GM12878 (cell line): Measurements from ENCODE around the gene CTNNA3. TPM values are rescaled to one million over a fixed set of nuclear protein-coding genes. Genes with fewer than 3 reads are reported as not detected.

Experiments
- ATAC-seq: fragments of 200-7000 bp; cut with Tn5 transposase; 3 replicates; pipeline ENCODE4 v1.9.1; 2020; ENCODE audit warnings: mild to moderate bottlenecking, moderate library complexity
- BruUV-seq: library from RNA; stranded (reverse); fragments of 400-500 nt; replicated peaks from 2 replicates; lab custom pipeline; 2021; lab: Mats Ljungman, UMichigan
- CTCF ChIA-PET: fragments of 300-600 bp; sonication (Branson Sonifier 250); formaldehyde crosslinking; extraction: SDS; loops from one replicate; lab custom pipeline; 2021; ENCODE audit warnings: inconsistent platforms; lab: Yijun Ruan, JAX
- POLR2A ChIA-PET: fragments of 350-600 bp; formaldehyde crosslinking; extraction: SDS; loops from one replicate; lab custom pipeline; 2021; ENCODE audit warnings: inconsistent platforms; lab: Charles Lee
- RAD21 ChIA-PET: fragments of 300-600 bp; sonication (Branson Sonifier 250); formaldehyde crosslinking; loops from one replicate; lab custom pipeline; 2023; ENCODE audit warnings: antibody characterized with exemption; ENCODE audit not compliant: unreplicated experiment; lab: Charles Lee
- SMC1A ChIA-PET: fragments of 300-600 bp; sonication (Branson Sonifier 250); formaldehyde crosslinking; loops from one replicate; lab custom pipeline; 2023; ENCODE audit not compliant: unreplicated experiment, uncharacterized antibody; lab: Charles Lee
- DNase-seq: peaks from one replicate; pipeline ENCODE4 v3.0.0-alpha.2; 2011; ENCODE audit warnings: low read depth, low spot score
- FAIRE-seq: peaks from 3 replicates; lab custom pipeline; 2011; peaks lifted over from hg19 to GRCh38; lab: Jason Lieb, UNC
- H2AFZ ChIP-seq: 2 replicates; pipeline ENCODE4 v1.6.0; 2011; ENCODE audit warnings: low read depth, low read length, control low read depth; ENCODE audit not compliant: control insufficient read depth
- H3K27ac ChIP-seq: 2 replicates; pipeline ENCODE4 v1.5.1; 2011; ENCODE audit warnings: control low read depth; ENCODE audit not compliant: control insufficient read depth, insufficient read depth
- H3K27me3 ChIP-seq, 2 experiments: replicated peaks in 1 of 2; 2 replicates each; pipeline versions ENCODE4 v1.6.0 to v1.6.1; 2011; ENCODE audit warnings: low read length in 1 of 2; ENCODE audit not compliant: control insufficient read depth in 2 of 2, insufficient read depth in 2 of 2
- H3K36me3 ChIP-seq, 2 experiments: 2 replicates each; pipeline ENCODE4 v1.5.1; 2011; ENCODE audit warnings: low read length in 1 of 2; ENCODE audit not compliant: control insufficient read depth in 2 of 2, insufficient read depth in 2 of 2
- H3K4me1 ChIP-seq: 2 replicates; pipeline ENCODE4 v1.6.1; 2011; ENCODE audit warnings: mild to moderate bottlenecking, low read length, moderate library complexity, mixed read lengths; ENCODE audit not compliant: control insufficient read depth, insufficient read depth
- H3K4me2 ChIP-seq: 2 replicates; pipeline ENCODE4 v1.6.0; 2011; ENCODE audit warnings: control low read depth; ENCODE audit not compliant: control insufficient read depth, insufficient read depth
- H3K4me3 ChIP-seq: fragments of 200-600 bp; sonication (generic); 2 replicates; pipeline ENCODE4 v1.5.1; 2016
- H3K79me2 ChIP-seq: 2 replicates; pipeline ENCODE4 v1.6.0; 2011; ENCODE audit warnings: low read length; ENCODE audit not compliant: control insufficient read depth, insufficient read depth
- H3K9ac ChIP-seq: 2 replicates; pipeline ENCODE4 v1.8.0; 2011; ENCODE audit warnings: low read length, control low read depth, mixed read lengths; ENCODE audit not compliant: control insufficient read depth, insufficient read depth
- H3K9me3 ChIP-seq: replicated peaks from 3 replicates; pipeline ENCODE4 v1.5.1; 2011; ENCODE audit warnings: mild to moderate bottlenecking, low read length; ENCODE audit not compliant: control insufficient read depth, insufficient read depth
- H4K20me1 ChIP-seq: 2 replicates; pipeline ENCODE4 v1.6.0; 2011; ENCODE audit not compliant: control insufficient read depth, insufficient read depth
- BCLAF1 ChIP-seq: fragments of 450-650 bp; IDR thresholded peaks from 2 replicates; pipeline ENCODE4 v1.6.1; 2017; ENCODE audit warnings: antibody characterized with exemption, mild to moderate bottlenecking, moderate library complexity
- CBX5 ChIP-seq: sonication (generic); IDR thresholded peaks from 2 replicates; pipeline ENCODE4 v1.6.1; 2016; ENCODE audit warnings: low read depth, moderate library complexity, mild to moderate bottlenecking, inconsistent platforms
- CHD4 ChIP-seq: fragments of 200-600 bp; sonication (generic); IDR thresholded peaks from 2 replicates; pipeline ENCODE4 v1.6.1; 2016; ENCODE audit warnings: mild to moderate bottlenecking
- EED ChIP-seq: sonication (generic); IDR thresholded peaks from 2 replicates; pipeline ENCODE4 v1.6.1; 2016; ENCODE audit warnings: antibody characterized with exemption, low read depth
- GABPA ChIP-seq: IDR thresholded peaks from 2 replicates; pipeline ENCODE4 v1.6.1; 2014; ENCODE audit warnings: antibody characterized with exemption, low read depth, mild to moderate bottlenecking, inconsistent platforms
- KDM1A ChIP-seq: fragments of 200-600 bp; sonication (generic); IDR thresholded peaks from 2 replicates; pipeline ENCODE4 v1.6.1; 2016; ENCODE audit warnings: borderline replicate concordance
- MTA2 ChIP-seq: fragments of 450-650 bp; IDR thresholded peaks from 2 replicates; pipeline ENCODE4 v1.6.1; 2016; ENCODE audit warnings: low read depth, mild to moderate bottlenecking, moderate library complexity
- RELA ChIP-seq: fragments of 450-650 bp; IDR thresholded peaks from 2 replicates; pipeline ENCODE4 v1.8.0; 2014; ENCODE audit warnings: borderline replicate concordance; ENCODE audit not compliant: partially characterized antibody
- SIN3A ChIP-seq: IDR thresholded peaks from 2 replicates; pipeline ENCODE4 v1.6.1; 2012; ENCODE audit warnings: low read depth, low read length, improper control_type of control experiment
- SIX5 ChIP-seq: IDR thresholded peaks from 2 replicates; pipeline ENCODE4 v1.6.1; 2011; ENCODE audit warnings: mild to moderate bottlenecking, low read depth, low read length, moderate library complexity; ENCODE audit not compliant: severe bottlenecking
- SREBF2 ChIP-seq: IDR thresholded peaks from 2 replicates; pipeline ENCODE4 v1.6.1; 2012; ENCODE audit warnings: mild to moderate bottlenecking, low read length
- TAF1 ChIP-seq: IDR thresholded peaks from 2 replicates; pipeline ENCODE4 v1.6.1; 2011; ENCODE audit warnings: mild to moderate bottlenecking, low read depth, low read length, borderline replicate concordance
- TBL1XR1 ChIP-seq: IDR thresholded peaks from 2 replicates; pipeline ENCODE4 v1.6.1; 2012; ENCODE audit warnings: low read depth, low read length, improper control_type of control experiment
- TCF7 ChIP-seq: IDR thresholded peaks from 2 replicates; pipeline ENCODE4 v1.6.1; 2014; ENCODE audit warnings: antibody characterized with exemption, borderline replicate concordance
- ZNF207 ChIP-seq: fragments of 450-650 bp; IDR thresholded peaks from 2 replicates; pipeline ENCODE4 v1.6.1; 2014; ENCODE audit warnings: antibody characterized with exemption, mild to moderate bottlenecking, borderline replicate concordance
- WGBS: methylation state at CpG from one replicate; pipeline ENCODE4 v1.1.6; 2016; ENCODE audit warnings: low lambda C conversion rate; ENCODE audit not compliant: insufficient replicate concordance, insufficient coverage; ENCODE audit errors: missing lambda C conversion rate; 5-methylcytosine and 5-hydroxymethylcytosine counted together
- in situ Hi-C: fragments of 300-500 bp; cut with MboI; formaldehyde crosslinking; loops from 9 replicates; pipeline ENCODE4 v1.14.3; 2018; ENCODE audit warnings: mixed read lengths
- intact Hi-C: fragments of 100-400 bp; cut with micrococcal nuclease; formaldehyde crosslinking; loops from one replicate; pipeline ENCODE4 v1.14.2; 2022; ENCODE audit not compliant: unreplicated experiment
- polyA plus RNA-seq, 11 experiments: library from polyadenylated mRNA; depleted of rRNA in 4 of 11; unstranded in 6 of 11; stranded (reverse) in 5 of 11; fragments of >200 nt; fragmentation: Nextera tagmentation in 4 of 11; fragmentation: Illumina TruSeq in 1 of 11; extraction: Ambion mirVana in 4 of 11; extraction: Trizol in 1 of 11; gene quantifications; 1 replicate in 1 of 11; 2 replicates in 10 of 11; pipeline versions ENCODE4 v1.2.1 to v1.2.3, GENCODE V29; 2011 to 2016; ENCODE audit warnings: inconsistent platforms in 2 of 11, missing spikeins in 2 of 11, low read depth in 1 of 11
- total RNA-seq, 4 experiments: library from RNA; depleted of rRNA in 3 of 4; stranded (reverse); fragments of >200 nt in 3 of 4; fragmentation: Illumina TruSeq in 1 of 4; extraction: Trizol in 1 of 4; gene quantifications; 2 replicates each; pipeline versions ENCODE4 v1.2.1 to v1.2.3, GENCODE V29; 2013 to 2021
- TF ChIP-seq, protein P1 (sequence below): fragments of 450-650 bp; formaldehyde crosslinking; IDR thresholded peaks from 2 replicates; pipeline ENCODE4 v1.4.0; 2020; ENCODE audit warnings: mild to moderate bottlenecking, moderate library complexity

CTNNA3 gene
- total and polyA plus RNA-seq, 10 of the 15 experiments (the other 5 are each of a cell fraction or from before 2014, with no cell fraction given), result under 0.01 to 4.5 (median 0.22) TPM; not detected in 2

DNA sequence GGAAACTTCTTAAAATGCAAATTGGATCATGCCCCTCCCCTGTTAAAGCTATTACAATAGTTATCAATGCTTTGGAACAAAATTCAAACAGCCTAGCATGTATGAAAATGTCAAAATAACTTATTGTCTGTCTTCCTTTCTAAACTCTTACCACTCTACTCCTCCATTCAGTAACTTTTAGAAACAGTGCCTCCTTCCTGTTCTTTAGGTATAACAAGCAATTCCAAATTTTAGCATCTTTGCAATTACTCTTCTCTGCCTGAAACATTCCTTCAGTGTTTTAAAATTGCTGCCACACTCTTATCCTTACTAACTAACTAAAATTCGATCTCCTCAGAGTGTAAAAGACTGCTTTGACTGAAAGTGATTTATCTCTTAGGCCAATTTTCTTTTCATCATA, 1430.6 kb downstream of the CTNNA3 start:
- Histone ChIP-seq H3K9me3 (no peaks in the 10 kb centered on the region), H2AFZ (no peak overlapping the region), H3K27ac (no peak overlapping the region), H3K36me3 (no peaks in the 10 kb centered on the region), H3K27me3 (no peaks in the 10 kb centered on the region), H4K20me1 (no peaks in the 10 kb centered on the region), H3K4me3 (no peak overlapping the region), H3K4me2 (no peak overlapping the region), H3K9ac (no peak overlapping the region), H3K4me1 (no peaks in the 10 kb centered on the region), H3K79me2 (no peaks in the 10 kb centered on the region)
- CTCF ChIA-PET, result no interaction called here
- no TSS peak for BruUV-seq
- POLR2A ChIA-PET, result no interaction called here
- FAIRE-seq, result no peak
- 0% methylated on average over 1 of the region's 1 CpG for WGBS
- no peak for DNase-seq
- in situ Hi-C loops (no loop called here), intact Hi-C loops (no loop called here)
- SMC1A ChIA-PET, result no interaction called here
- ATAC-seq, result no peak
- TF ChIP-seq KDM1A, result no peak
- TF ChIP-seq MTA2, result no peak
- TF ChIP-seq SIN3A, result no peak
- no peak for TF ChIP-seq ZNF207
- no peak for TF ChIP-seq RELA
- no peak for TF ChIP-seq TBL1XR1
- TF ChIP-seq TAF1, result no peak
- no peak for TF ChIP-seq BCLAF1
- TF ChIP-seq, protein P1, sequence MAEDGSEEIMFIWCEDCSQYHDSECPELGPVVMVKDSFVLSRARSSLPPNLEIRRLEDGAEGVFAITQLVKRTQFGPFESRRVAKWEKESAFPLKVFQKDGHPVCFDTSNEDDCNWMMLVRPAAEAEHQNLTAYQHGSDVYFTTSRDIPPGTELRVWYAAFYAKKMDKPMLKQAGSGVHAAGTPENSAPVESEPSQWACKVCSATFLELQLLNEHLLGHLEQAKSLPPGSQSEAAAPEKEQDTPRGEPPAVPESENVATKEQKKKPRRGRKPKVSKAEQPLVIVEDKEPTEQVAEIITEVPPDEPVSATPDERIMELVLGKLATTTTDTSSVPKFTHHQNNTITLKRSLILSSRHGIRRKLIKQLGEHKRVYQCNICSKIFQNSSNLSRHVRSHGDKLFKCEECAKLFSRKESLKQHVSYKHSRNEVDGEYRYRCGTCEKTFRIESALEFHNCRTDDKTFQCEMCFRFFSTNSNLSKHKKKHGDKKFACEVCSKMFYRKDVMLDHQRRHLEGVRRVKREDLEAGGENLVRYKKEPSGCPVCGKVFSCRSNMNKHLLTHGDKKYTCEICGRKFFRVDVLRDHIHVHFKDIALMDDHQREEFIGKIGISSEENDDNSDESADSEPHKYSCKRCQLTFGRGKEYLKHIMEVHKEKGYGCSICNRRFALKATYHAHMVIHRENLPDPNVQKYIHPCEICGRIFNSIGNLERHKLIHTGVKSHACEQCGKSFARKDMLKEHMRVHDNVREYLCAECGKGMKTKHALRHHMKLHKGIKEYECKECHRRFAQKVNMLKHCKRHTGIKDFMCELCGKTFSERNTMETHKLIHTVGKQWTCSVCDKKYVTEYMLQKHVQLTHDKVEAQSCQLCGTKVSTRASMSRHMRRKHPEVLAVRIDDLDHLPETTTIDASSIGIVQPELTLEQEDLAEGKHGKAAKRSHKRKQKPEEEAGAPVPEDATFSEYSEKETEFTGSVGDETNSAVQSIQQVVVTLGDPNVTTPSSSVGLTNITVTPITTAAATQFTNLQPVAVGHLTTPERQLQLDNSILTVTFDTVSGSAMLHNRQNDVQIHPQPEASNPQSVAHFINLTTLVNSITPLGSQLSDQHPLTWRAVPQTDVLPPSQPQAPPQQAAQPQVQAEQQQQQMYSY (CRISPR knock-in tag), result no peak
- no peak for TF ChIP-seq CHD4
- no peak for TF ChIP-seq CBX5
- TF ChIP-seq EED, result no peak
- TF ChIP-seq SREBF2, result no peak
- no peak for TF ChIP-seq SIX5
- no peak for TF ChIP-seq TCF7
- no peak for TF ChIP-seq GABPA
- RAD21 ChIA-PET, result no interaction called here
